DND-41 (cell line): ENCODE measurements around the gene RASSF8.

Experiments used
- ATAC-seq: fragments of 200-7000 bp; cut with Tn5 transposase; 3 replicates; pipeline ENCODE4 v1.9.1; 2021; ENCODE audit warnings: low read depth; ENCODE audit not compliant: insufficient read depth
- DNase-seq: peaks from one replicate; pipeline ENCODE4 v3.0.0-alpha.2; 2020
- H2AFZ ChIP-seq: 2 replicates; pipeline ENCODE4 v1.6.0; 2012; ENCODE audit warnings: low read depth, low read length
- H3K27ac ChIP-seq: 2 replicates; pipeline ENCODE4 v1.5.1; 2012; ENCODE audit warnings: low read length, inconsistent platforms
- H3K27me3 ChIP-seq: fragments of 200-600 bp; sonication (generic); 2 replicates; pipeline ENCODE4 v1.6.0; 2012; ENCODE audit warnings: low read length, mild to moderate bottlenecking, inconsistent platforms; ENCODE audit not compliant: insufficient read depth, poor library complexity
- H3K36me3 ChIP-seq: 2 replicates; pipeline ENCODE4 v1.5.1; 2012; ENCODE audit warnings: low read length, inconsistent platforms; ENCODE audit not compliant: insufficient read depth
- H3K4me1 ChIP-seq: 2 replicates; pipeline ENCODE4 v1.5.1; 2012; ENCODE audit warnings: mild to moderate bottlenecking, low read length; ENCODE audit not compliant: insufficient read depth
- H3K4me2 ChIP-seq: 2 replicates; pipeline ENCODE4 v1.6.0; 2012; ENCODE audit warnings: mild to moderate bottlenecking, moderate library complexity, low read length, inconsistent platforms; ENCODE audit not compliant: insufficient read depth
- H3K4me3 ChIP-seq, 2 experiments: fragments of 200-600 bp in 1 of 2; shearing (Covaris generic) in 1 of 2; 2 replicates each; pipeline ENCODE4 v1.5.1; 2012 to 2016; ENCODE audit warnings: inconsistent platforms in 2 of 2, low read length in 2 of 2, mild to moderate bottlenecking in 2 of 2, low read depth in 1 of 2, moderate library complexity in 1 of 2
- H3K79me2 ChIP-seq: 2 replicates; pipeline ENCODE4 v1.6.0; 2012; ENCODE audit warnings: low read length, inconsistent platforms; ENCODE audit not compliant: insufficient read depth
- H3K9ac ChIP-seq: 2 replicates; pipeline ENCODE4 v1.6.0; 2012; ENCODE audit warnings: low read depth, mild to moderate bottlenecking, inconsistent platforms, low read length, moderate library complexity
- H3K9me3 ChIP-seq: 2 replicates; pipeline ENCODE4 v1.5.1; 2012; ENCODE audit warnings: low read length, moderate library complexity, mild to moderate bottlenecking, inconsistent platforms; ENCODE audit not compliant: insufficient read depth, severe bottlenecking
- H4K20me1 ChIP-seq: 2 replicates; pipeline ENCODE4 v1.6.0; 2012; ENCODE audit warnings: low read length; ENCODE audit not compliant: insufficient read depth
- EZH2 ChIP-seq: IDR thresholded peaks from 3 replicates; pipeline ENCODE4 v1.6.1; 2012; ENCODE audit warnings: borderline replicate concordance, low read depth, mild to moderate bottlenecking, moderate library complexity, low read length, inconsistent platforms; ENCODE audit not compliant: severe bottlenecking
- TF ChIP-seq, protein P1 (sequence below): IDR thresholded peaks from 2 replicates; pipeline ENCODE4 v1.5.1; 2012; ENCODE audit warnings: borderline replicate concordance, low read length, moderate library complexity, mild to moderate bottlenecking; ENCODE audit not compliant: poor library complexity, severe bottlenecking; ENCODE audit errors: extremely low read depth

RASSF8 gene

DNA sequence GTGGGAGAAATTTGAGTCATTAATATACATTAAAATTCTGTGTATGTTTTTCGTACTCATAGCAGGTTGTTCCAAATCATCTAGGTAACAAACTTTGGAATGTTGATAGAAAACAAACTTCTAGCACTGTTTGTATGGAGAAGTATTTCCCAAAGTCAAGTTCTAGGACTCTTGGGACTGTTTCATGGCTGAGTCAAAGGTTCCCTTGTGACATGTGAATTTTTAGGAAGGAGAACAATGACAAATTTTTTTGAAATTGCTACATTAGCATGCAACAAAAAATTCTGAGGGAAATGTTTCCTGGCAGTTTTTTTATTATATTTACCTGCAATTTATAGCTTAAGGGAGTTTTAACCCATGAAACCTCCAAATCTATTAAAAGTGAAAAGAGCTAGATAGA, 73.8 kb downstream of the RASSF8 start:
- Histone ChIP-seq H3K9me3 (no peaks in the 10 kb centered on the region), H4K20me1 (no peaks in the 10 kb centered on the region), H3K9ac (no peak overlapping the region), H3K4me1 (no peaks in the 10 kb centered on the region), H3K4me2 (no peak overlapping the region), H3K27ac (no peak overlapping the region), H2AFZ (no peak overlapping the region), H3K4me3 (no peak overlapping the region), H3K36me3 (no peaks in the 10 kb centered on the region), H3K27me3 (peaks cover 14% of the 10 kb centered on the region), H3K79me2 (no peaks in the 10 kb centered on the region)
- TF ChIP-seq EZH2: no peak
- TF ChIP-seq, protein P1, sequence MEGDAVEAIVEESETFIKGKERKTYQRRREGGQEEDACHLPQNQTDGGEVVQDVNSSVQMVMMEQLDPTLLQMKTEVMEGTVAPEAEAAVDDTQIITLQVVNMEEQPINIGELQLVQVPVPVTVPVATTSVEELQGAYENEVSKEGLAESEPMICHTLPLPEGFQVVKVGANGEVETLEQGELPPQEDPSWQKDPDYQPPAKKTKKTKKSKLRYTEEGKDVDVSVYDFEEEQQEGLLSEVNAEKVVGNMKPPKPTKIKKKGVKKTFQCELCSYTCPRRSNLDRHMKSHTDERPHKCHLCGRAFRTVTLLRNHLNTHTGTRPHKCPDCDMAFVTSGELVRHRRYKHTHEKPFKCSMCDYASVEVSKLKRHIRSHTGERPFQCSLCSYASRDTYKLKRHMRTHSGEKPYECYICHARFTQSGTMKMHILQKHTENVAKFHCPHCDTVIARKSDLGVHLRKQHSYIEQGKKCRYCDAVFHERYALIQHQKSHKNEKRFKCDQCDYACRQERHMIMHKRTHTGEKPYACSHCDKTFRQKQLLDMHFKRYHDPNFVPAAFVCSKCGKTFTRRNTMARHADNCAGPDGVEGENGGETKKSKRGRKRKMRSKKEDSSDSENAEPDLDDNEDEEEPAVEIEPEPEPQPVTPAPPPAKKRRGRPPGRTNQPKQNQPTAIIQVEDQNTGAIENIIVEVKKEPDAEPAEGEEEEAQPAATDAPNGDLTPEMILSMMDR: no peak
- no peak for ATAC-seq
- DNase-seq: no peak

DNA sequence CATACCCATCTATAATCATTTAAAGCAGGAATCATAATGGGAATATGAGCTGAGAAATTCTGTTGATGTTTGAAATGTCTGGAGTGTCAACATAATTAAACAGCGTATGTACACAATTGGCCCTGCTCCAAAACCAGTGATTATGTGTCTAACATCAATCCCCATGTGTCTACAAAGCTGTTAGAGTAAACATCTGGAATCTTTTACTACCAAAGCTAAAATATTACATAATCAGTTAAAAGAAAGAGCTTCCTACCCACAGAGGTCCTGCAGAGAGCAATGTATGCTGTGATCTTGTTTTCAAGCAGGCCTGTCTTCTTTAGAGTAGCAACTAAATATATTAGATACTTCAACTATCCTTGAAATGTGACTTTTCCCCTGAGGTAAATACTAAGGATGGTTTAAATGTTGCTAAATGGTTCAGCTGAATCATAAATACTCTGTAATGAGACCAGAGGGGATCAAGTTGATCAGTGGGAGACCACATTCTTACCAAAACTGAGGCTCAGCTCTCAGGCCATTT, 74.3 kb downstream of the RASSF8 start:
- no peak for ATAC-seq
- H3K4me2 ChIP-seq: no peak overlapping the region
- no peak overlapping the region for H2AFZ ChIP-seq
- TF ChIP-seq, protein P1: no peak
- TF ChIP-seq EZH2: no peak
- H3K9me3 ChIP-seq: no peaks in the 10 kb centered on the region
- no peaks in the 10 kb centered on the region for H3K79me2 ChIP-seq
- H3K27ac ChIP-seq: no peak overlapping the region
- no peak for DNase-seq
- H3K4me3 ChIP-seq: no peak overlapping the region
- no peak overlapping the region for H3K9ac ChIP-seq
- peaks cover 13% of the 10 kb centered on the region for H3K27me3 ChIP-seq
- no peaks in the 10 kb centered on the region for H3K36me3 ChIP-seq
- H3K4me1 ChIP-seq: no peaks in the 10 kb centered on the region
- no peaks in the 10 kb centered on the region for H4K20me1 ChIP-seq

DNA sequence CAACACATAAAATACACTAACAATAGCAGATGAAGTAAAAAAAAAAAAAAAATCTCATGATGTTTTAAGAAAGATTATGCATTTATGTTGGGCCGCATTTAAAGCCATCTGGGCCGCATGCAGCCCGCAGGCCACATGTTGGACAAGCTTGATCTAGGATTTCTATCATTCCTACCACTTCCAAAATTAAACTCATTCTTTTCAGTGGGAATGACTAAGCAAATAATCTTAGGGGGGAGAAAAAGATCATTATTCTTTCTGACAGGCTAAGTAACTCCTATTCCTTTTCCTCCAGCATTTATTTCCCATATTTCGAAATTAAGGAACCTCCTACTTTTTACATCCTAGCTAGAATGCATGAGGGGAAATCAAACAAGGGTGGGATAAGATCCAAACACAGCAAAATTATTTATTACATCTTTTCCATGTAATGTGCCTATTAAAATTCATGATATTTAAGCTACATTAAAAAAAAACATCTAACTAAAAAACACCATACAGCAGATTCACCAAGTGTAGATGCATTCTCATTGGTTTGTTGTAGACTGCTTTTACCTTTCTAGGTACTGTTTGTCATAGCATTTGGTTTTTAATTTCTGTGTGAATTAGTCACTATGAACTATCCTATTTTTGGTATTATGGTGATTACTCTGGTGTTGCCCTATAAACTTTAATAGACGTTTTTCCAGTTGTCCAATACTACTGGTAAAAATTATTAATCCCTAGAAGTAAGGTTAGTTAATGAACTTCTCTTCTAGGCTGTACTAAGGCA, 76.1 kb downstream of the RASSF8 start:
- ATAC-seq (no peak), DNase-seq (no peak)
- H3K27ac ChIP-seq: no peak overlapping the region
- no peak overlapping the region for H2AFZ ChIP-seq
- no peaks in the 10 kb centered on the region for H3K9me3 ChIP-seq
- no peaks in the 10 kb centered on the region for H4K20me1 ChIP-seq
- H3K9ac ChIP-seq: no peak overlapping the region
- no peak overlapping the region for H3K4me2 ChIP-seq
- H3K79me2 ChIP-seq: no peaks in the 10 kb centered on the region
- TF ChIP-seq, protein P1: no peak
- TF ChIP-seq EZH2: no peak
- H3K4me3 ChIP-seq: no peak overlapping the region
- no peaks in the 10 kb centered on the region for H3K36me3 ChIP-seq
- peaks cover 17% of the 10 kb centered on the region for H3K27me3 ChIP-seq
- no peaks in the 10 kb centered on the region for H3K4me1 ChIP-seq
